ENCODE measurements around the gene UNK. TPM values are rescaled to one million over a fixed set of nuclear protein-coding genes. Genes with fewer than 3 reads are reported as not detected.

Gene UNK
- total and polyA plus RNA-seq, 9 of the 15 experiments (the other 6 are each of a cell fraction or from before 2014, with no cell fraction given), result 12.8 to 38.6 (median 24.8) TPM

DNA sequence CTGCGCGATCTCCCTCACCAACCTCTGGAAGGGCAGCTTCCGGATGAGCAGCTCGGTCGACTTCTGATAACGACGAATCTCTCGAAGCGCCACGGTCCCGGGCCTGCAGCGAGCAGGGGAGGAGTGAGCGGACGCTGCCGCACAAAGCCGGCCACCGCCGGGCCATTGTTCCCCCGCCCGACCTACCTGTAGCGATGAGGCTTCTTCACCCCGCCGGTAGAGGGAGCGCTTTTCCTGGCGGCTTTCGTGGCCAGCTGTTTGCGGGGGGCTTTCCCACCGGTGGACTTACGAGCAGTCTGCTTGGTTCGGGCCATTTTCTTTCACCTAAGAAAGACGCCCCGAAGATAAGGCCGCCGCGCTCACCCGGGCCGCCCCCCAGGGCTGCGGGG is 5.8 kb upstream of the UNK start (continued):
- TF ChIP-seq, protein P1, sequence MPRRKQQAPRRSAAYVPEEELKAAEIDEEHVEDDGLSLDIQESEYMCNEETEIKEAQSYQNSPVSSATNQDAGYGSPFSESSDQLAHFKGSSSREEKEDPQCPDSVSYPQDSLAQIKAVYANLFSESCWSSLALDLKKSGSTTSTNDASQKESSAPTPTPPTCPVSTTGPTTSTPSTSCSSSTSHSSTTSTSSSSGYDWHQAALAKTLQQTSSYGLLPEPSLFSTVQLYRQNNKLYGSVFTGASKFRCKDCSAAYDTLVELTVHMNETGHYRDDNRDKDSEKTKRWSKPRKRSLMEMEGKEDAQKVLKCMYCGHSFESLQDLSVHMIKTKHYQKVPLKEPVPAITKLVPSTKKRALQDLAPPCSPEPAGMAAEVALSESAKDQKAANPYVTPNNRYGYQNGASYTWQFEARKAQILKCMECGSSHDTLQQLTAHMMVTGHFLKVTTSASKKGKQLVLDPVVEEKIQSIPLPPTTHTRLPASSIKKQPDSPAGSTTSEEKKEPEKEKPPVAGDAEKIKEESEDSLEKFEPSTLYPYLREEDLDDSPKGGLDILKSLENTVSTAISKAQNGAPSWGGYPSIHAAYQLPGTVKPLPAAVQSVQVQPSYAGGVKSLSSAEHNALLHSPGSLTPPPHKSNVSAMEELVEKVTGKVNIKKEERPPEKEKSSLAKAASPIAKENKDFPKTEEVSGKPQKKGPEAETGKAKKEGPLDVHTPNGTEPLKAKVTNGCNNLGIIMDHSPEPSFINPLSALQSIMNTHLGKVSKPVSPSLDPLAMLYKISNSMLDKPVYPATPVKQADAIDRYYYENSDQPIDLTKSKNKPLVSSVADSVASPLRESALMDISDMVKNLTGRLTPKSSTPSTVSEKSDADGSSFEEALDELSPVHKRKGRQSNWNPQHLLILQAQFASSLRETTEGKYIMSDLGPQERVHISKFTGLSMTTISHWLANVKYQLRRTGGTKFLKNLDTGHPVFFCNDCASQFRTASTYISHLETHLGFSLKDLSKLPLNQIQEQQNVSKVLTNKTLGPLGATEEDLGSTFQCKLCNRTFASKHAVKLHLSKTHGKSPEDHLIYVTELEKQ (CRISPR knock-in tag; IDR thresholded peaks at IDR 0.05), result no peak
- TF ChIP-seq CBFA2T3 (IDR thresholded peaks at IDR 0.05), result 0 out of 2 replicates have a peak, but pooled peaks have one; percentile 18
- TF ChIP-seq, protein P2, sequence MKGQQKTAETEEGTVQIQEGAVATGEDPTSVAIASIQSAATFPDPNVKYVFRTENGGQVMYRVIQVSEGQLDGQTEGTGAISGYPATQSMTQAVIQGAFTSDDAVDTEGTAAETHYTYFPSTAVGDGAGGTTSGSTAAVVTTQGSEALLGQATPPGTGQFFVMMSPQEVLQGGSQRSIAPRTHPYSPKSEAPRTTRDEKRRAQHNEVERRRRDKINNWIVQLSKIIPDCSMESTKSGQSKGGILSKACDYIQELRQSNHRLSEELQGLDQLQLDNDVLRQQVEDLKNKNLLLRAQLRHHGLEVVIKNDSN (CRISPR knock-in tag; IDR thresholded peaks at IDR 0.05), result no peak
- TF ChIP-seq TEAD1 (CRISPR knock-in tag; IDR thresholded peaks at IDR 0.05), result no peak
- no peak for TF ChIP-seq FOXP4 (CRISPR knock-in tag; IDR thresholded peaks at IDR 0.05; ENCODE audit: borderline replicate concordance)
- 0 out of 2 replicates have a peak, but pooled peaks have one; percentile 1 for TF ChIP-seq ZNF143 (CRISPR knock-in tag; IDR thresholded peaks at IDR 0.05)
- TF ChIP-seq HNRNPUL1 (IDR thresholded peaks at IDR 0.05; ENCODE audit: low read length), result no peak
- TF ChIP-seq, protein P3, sequence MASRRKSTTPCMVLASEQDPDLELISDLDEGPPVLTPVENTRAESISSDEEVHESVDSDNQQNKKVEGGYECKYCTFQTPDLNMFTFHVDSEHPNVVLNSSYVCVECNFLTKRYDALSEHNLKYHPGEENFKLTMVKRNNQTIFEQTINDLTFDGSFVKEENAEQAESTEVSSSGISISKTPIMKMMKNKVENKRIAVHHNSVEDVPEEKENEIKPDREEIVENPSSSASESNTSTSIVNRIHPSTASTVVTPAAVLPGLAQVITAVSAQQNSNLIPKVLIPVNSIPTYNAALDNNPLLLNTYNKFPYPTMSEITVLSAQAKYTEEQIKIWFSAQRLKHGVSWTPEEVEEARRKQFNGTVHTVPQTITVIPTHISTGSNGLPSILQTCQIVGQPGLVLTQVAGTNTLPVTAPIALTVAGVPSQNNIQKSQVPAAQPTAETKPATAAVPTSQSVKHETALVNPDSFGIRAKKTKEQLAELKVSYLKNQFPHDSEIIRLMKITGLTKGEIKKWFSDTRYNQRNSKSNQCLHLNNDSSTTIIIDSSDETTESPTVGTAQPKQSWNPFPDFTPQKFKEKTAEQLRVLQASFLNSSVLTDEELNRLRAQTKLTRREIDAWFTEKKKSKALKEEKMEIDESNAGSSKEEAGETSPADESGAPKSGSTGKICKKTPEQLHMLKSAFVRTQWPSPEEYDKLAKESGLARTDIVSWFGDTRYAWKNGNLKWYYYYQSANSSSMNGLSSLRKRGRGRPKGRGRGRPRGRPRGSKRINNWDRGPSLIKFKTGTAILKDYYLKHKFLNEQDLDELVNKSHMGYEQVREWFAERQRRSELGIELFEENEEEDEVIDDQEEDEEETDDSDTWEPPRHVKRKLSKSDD (conservative IDR thresholded peaks at IDR 0.05; ENCODE audit: low read length), result no peak
- no peak for TF ChIP-seq ILK (tag; IDR thresholded peaks at IDR 0.05; ENCODE audit: borderline replicate concordance, low read depth)
- no peak for TF ChIP-seq BCL6 (CRISPR knock-in tag; IDR thresholded peaks at IDR 0.05)
- TF ChIP-seq KDM5B (IDR thresholded peaks at IDR 0.05; ENCODE audit: insufficient replicate concordance, low read depth, low read length), result no peak
- no peak for TF ChIP-seq ZNF354B (CRISPR knock-in tag; IDR thresholded peaks at IDR 0.05)
- 0 out of 2 replicates have a peak, but pooled peaks have one; percentile 22 for TF ChIP-seq ERF (CRISPR knock-in tag; IDR thresholded peaks at IDR 0.05)
- TF ChIP-seq POLR3G (IDR thresholded peaks at IDR 0.05; ENCODE audit: extremely low read depth, insufficient read length, insufficient replicate concordance), result no peak
- TF ChIP-seq RNF2 (IDR thresholded peaks at IDR 0.05), result no peak
- 0 out of 2 replicates have a peak, but pooled peaks have one; percentile 78 for TF ChIP-seq MED1 (CRISPR knock-in tag; IDR thresholded peaks at IDR 0.05; ENCODE audit: borderline replicate concordance)
- no peak for TF ChIP-seq NR2C1 (IDR thresholded peaks at IDR 0.05)
- no peak for TF ChIP-seq NR2C1 (tag; IDR thresholded peaks at IDR 0.05)
- no peak for TF ChIP-seq FOXA1 (IDR thresholded peaks at IDR 0.05; ENCODE audit: borderline replicate concordance)
- TF ChIP-seq, protein P4, sequence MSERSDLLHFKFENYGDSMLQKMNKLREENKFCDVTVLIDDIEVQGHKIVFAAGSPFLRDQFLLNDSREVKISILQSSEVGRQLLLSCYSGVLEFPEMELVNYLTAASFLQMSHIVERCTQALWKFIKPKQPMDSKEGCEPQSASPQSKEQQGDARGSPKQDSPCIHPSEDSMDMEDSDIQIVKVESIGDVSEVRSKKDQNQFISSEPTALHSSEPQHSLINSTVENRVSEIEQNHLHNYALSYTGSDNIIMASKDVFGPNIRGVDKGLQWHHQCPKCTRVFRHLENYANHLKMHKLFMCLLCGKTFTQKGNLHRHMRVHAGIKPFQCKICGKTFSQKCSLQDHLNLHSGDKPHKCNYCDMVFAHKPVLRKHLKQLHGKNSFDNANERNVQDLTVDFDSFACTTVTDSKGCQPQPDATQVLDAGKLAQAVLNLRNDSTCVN (CRISPR knock-in tag; IDR thresholded peaks at IDR 0.05), result no peak
